Measurements from ENCODE around the gene FUZ.

Gene FUZ

DNA sequence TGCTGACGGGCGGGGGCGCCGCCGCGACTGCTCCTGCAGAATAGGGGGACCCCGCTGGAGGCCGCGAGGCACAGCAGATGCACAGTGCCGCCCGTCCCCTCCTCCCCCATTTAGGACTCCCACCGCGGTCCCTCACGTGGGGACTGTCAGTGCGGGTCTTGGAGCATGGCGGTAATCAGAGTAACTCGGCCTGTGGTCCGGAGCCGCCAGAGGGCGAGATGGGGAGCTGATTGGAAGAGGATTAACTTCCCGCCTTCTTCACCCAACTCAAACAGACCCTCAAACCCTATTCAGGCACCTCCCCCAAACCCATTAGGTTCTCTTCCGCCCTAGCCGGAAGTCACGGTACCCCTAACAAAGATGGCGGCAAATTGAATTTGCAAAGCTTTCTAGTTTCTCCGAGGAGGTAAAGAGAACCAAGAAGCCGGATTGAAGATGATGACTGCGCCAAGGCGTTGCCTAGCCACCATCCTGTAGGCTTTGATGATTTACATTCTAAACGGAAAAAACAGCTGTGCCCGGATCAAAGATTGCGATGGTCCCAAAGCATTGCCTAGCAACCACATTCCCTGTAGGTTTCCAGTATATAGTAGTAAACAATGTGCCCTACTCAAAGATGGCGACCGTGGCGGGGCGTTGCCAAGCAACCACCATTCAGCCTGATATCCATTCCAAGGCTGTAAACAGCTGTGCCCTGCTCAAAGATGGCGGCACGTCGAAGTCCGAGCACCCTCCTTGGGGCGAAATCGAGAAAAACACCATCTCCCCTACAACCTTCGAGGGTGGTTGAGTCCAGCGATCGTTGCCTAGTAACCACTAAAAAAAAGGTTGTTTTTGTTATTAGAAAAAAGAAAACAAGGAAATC lies at the start of gene FUZ:
Gene FUZ (minus strand): TSS at position 296 of the 865 bp plus-strand sequence. CDS start 186 bp downstream, at position 110.
- TF ChIP-seq, protein P1, sequence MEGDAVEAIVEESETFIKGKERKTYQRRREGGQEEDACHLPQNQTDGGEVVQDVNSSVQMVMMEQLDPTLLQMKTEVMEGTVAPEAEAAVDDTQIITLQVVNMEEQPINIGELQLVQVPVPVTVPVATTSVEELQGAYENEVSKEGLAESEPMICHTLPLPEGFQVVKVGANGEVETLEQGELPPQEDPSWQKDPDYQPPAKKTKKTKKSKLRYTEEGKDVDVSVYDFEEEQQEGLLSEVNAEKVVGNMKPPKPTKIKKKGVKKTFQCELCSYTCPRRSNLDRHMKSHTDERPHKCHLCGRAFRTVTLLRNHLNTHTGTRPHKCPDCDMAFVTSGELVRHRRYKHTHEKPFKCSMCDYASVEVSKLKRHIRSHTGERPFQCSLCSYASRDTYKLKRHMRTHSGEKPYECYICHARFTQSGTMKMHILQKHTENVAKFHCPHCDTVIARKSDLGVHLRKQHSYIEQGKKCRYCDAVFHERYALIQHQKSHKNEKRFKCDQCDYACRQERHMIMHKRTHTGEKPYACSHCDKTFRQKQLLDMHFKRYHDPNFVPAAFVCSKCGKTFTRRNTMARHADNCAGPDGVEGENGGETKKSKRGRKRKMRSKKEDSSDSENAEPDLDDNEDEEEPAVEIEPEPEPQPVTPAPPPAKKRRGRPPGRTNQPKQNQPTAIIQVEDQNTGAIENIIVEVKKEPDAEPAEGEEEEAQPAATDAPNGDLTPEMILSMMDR (IDR thresholded peaks at IDR 0.05) = no peak

DNA sequence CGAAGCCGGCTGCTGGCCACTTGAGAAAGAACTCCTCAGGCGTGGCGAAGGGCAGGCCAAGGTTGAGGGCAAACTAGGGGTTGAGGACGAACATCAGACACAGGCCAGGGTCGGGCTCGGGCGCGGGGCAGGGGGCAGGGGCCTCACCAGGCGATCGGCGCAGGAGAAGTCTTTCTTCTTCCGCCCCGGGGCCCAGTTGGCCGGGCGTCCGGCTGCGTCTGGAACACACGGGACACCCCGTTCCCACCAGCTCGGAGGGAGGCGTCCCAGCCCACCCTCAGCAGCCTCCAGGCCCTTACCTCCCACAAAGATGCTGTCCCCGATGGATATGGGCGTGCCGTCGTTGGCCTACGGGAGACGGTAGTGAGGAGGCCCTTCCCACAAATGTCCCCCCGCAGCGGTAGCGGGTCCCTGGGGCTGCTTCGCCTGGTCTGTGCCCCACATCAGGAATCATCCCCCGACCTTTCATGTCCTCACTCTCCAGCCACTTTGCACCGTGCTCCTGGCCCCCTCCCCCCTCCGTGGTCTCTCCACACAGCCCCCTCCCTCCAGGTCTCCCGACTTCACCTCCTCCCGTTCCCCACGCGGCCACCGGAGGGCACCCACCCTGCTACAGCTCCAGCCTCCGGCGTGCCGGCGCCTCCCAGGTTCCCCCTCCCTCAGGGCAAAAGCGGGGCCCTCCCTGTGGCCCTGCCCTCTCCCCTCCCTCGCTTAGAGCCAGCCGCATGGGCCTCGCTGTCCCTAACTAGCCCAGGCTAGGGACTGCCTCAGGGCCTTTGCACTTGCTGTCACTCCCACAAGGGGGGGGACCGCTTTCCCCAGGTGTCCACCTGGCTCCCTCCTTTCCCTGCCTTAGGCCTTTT lies 49.5 kb upstream of the FUZ start:
- TF ChIP-seq, protein P1 (IDR thresholded peaks at IDR 0.05) = peak; percentile 45

- TF ChIP-seq, protein P1 (IDR thresholded peaks at IDR 0.05) = no peak
Measured at GRCh38 chr19:49861541-49862378, 48.7 kb upstream of the FUZ start.

DNA sequence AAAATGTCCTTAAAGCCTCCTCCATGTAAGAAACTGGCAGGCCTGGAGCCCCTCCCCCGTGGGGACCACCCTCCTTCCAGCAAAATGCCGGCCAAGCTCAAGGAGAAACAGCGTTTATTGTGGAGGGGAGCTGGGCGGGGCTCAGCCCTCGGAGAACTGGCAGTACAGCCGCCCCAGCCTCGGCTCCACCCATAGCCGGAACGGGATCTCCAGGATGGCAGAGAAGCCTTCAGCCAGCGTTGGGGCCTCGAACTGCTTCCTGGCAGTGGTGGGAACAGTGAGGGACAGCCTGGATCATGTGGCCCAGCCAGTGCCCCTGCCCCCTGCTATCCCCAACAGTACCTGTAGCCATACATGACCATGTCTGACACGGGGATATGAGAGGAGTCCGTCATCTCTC lies 48.0 kb upstream of the FUZ start:
- TF ChIP-seq, protein P1 (IDR thresholded peaks at IDR 0.05) = no peak

DNA sequence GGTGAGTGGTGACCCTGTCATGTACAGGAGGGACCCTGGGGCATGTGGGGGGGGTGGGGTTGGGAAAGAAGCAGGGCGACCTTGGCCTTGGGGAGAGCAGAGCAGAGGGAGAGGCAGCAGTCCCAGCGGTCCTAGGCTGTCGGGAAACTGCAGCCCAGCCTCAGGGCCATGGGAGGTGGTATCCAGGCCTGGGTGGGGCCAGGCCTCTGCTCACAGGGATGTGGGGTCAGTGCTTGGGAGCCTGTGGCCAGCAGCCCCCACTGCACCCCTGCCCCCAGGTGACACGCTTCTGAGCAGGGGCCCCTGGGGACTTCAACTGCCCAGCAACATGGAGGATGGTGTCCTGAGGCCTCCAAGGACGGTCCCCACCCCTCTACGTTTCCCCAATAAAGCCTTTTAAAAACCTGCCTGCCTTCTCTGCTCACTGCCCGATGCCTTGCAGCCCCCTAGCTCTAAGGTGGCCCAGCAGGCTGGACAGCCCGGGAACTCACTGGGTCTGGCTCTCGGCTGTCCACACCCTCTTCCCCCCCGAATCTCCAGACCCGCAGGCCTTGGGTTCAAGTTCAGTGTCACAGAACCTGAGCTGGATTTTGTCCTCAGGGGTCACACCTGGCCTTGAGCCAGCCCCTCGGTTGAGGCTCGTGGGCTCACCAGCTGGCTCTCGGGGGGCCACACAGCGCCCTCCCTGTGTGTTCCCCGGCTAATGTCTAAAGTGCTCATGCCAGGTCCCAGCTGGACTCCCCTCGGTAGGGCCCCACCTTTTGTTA lies 47.4 kb upstream of the FUZ start:
- TF ChIP-seq, protein P1 (IDR thresholded peaks at IDR 0.05) = no peak

DNA sequence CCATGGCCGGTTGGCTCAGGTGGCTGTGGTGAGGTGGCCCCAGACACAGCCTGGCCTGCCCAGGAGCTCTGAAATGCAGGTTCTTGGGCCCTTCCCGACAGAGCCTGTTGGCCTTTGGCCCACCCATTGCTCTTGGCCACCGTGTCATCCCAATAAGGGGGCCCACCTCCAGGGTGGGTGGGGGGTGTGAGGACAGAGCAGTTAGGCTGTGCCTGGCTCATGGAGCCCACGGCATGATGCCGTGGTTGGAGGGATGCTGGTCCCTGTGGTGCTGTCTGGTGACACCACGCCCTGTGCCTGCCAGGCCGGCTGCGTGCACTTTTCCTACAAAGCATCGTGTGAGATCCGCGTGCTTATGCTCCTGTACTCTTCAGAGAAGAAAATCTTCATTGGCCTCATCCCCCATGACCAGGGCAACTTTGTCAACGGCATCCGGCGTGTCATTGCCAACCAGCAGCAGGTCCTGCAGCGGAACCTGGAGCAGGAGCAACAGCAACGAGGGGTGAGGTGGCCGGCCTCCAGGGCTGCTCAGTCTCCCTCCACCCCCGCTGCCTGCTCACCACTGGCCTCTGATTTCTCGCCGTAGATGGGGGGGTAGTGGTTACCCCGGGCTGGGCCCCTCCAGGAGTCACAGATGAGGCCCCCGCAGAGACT lies 46.7 kb upstream of the FUZ start:
- TF ChIP-seq, protein P1 (IDR thresholded peaks at IDR 0.05) = no peak

Measured in LNCAP (cell line).